H1 (cell line): ENCODE measurements around the gene ASF1B. TPM values are rescaled to one million over a fixed set of nuclear protein-coding genes. Genes with fewer than 3 reads are reported as not detected.

Source experiments
- CTCF ChIA-PET: fragments of 300-600 bp; sonication (Branson Sonifier 250); formaldehyde crosslinking; loops from one replicate; lab custom pipeline; 2021; ENCODE audit not compliant: partially characterized antibody; lab: Charles Lee
- POLR2A ChIA-PET: fragments of 300-600 bp; sonication (Branson Sonifier 250); formaldehyde crosslinking; loops from one replicate; lab custom pipeline; 2021; ENCODE audit warnings: inconsistent platforms; ENCODE audit not compliant: partially characterized antibody; lab: Charles Lee
- DNase-seq, 2 experiments: peaks; one replicate each; pipeline versions ENCODE4 v3.0.0 to v3.0.0-alpha.2; 2010 to 2022; ENCODE audit warnings: low spot score in 2 of 2, low read depth in 1 of 2, mixed read lengths in 1 of 2
- FAIRE-seq: peaks from 2 replicates; lab custom pipeline; 2011; peaks lifted over from hg19 to GRCh38; lab: Jason Lieb, UNC
- H2AFZ ChIP-seq: 2 replicates; pipeline ENCODE4 v1.8.1; 2012; ENCODE audit warnings: low read length, inconsistent platforms
- H2AK5ac ChIP-seq: 2 replicates; pipeline ENCODE4 v1.6.1; 2013; ENCODE audit warnings: low read depth, low read length
- H2BK120ac ChIP-seq: replicated peaks from 2 replicates; pipeline ENCODE3; 2013; ENCODE audit warnings: low read depth, low read length, inconsistent platforms
- H2BK12ac ChIP-seq: 2 replicates; pipeline ENCODE4 v1.6.1; 2013; ENCODE audit warnings: low read depth, low read length
- H2BK15ac ChIP-seq: 2 replicates; pipeline ENCODE4 v1.6.1; 2013; ENCODE audit warnings: low read length
- H2BK20ac ChIP-seq: 2 replicates; pipeline ENCODE4 v1.6.1; 2013; ENCODE audit warnings: low read length
- H2BK5ac ChIP-seq: 2 replicates; pipeline ENCODE4 v1.6.1; 2013; ENCODE audit warnings: low read depth, low read length
- H3K14ac ChIP-seq: 2 replicates; pipeline ENCODE4 v1.6.1; 2013; ENCODE audit warnings: inconsistent platforms; ENCODE audit not compliant: insufficient read length
- H3K18ac ChIP-seq: 2 replicates; pipeline ENCODE4 v1.6.1; 2013; ENCODE audit warnings: low read length; ENCODE audit errors: extremely low read depth
- H3K23ac ChIP-seq: 2 replicates; pipeline ENCODE4 v1.6.1; 2013; ENCODE audit warnings: inconsistent platforms; ENCODE audit not compliant: insufficient read length
- H3K23me2 ChIP-seq: 2 replicates; pipeline ENCODE4 v1.6.1; 2013; ENCODE audit warnings: low read depth, low read length
- H3K27ac ChIP-seq: 2 replicates; pipeline ENCODE4 v1.6.1; 2011; ENCODE audit warnings: low read depth, low read length, inconsistent platforms
- H3K27me3 ChIP-seq, 4 experiments: replicated peaks in 1 of 4; 1 replicate in 1 of 4; 2 replicates in 3 of 4; pipeline versions ENCODE4 v1.6.1 to v1.8.1; 2011 to 2013; ENCODE audit warnings: low read length in 3 of 4, mild to moderate bottlenecking in 3 of 4, inconsistent platforms in 2 of 4, mixed read lengths in 2 of 4, moderate library complexity in 1 of 4; ENCODE audit not compliant: control insufficient read depth in 3 of 4, insufficient read depth in 3 of 4; ENCODE audit errors: extremely low read depth in 1 of 4
- H3K36me3 ChIP-seq, 4 experiments: 2 replicates each; pipeline versions ENCODE4 v1.6.1 to v1.8.1; 2011 to 2013; ENCODE audit warnings: mild to moderate bottlenecking in 4 of 4, low read length in 3 of 4, moderate library complexity in 2 of 4, control low read depth in 1 of 4, inconsistent platforms in 1 of 4; ENCODE audit not compliant: insufficient read depth in 4 of 4, control insufficient read depth in 2 of 4
- H3K4ac ChIP-seq: replicated peaks from 2 replicates; pipeline ENCODE3; 2013; ENCODE audit warnings: low read length, low read depth, mixed read lengths, inconsistent platforms; ENCODE audit not compliant: insufficient read length
- H3K4me1 ChIP-seq, 4 experiments: replicated peaks in 1 of 4; 1 replicate in 1 of 4; 2 replicates in 3 of 4; pipeline versions ENCODE4 v1.6.1 to v1.8.1; 2011 to 2013; ENCODE audit warnings: low read length in 3 of 4, inconsistent platforms in 2 of 4, mixed read lengths in 1 of 4; ENCODE audit not compliant: insufficient read depth in 4 of 4, control insufficient read depth in 3 of 4
- H3K4me2 ChIP-seq, 2 experiments: 2 replicates each; pipeline versions ENCODE4 v1.6.1 to v1.8.1; 2011 to 2013; ENCODE audit warnings: low read depth in 2 of 2, low read length in 2 of 2, control low read depth in 1 of 2, inconsistent platforms in 1 of 2, mild to moderate bottlenecking in 1 of 2; ENCODE audit not compliant: insufficient read depth in 1 of 2
- H3K4me3 ChIP-seq, 4 experiments: fragments of 200-600, 300-600 bp in 1 of 4; sonication (generic), shearing (Covaris generic), sonication (Bioruptor Twin) in 1 of 4; 2 replicates each; pipeline versions ENCODE4 v1.5.1 to v1.8.1; 2011 to 2016; ENCODE audit warnings: low read length in 4 of 4, low read depth in 3 of 4, control low read depth in 2 of 4, inconsistent platforms in 2 of 4, mild to moderate bottlenecking in 2 of 4, mixed read lengths in 1 of 4, moderate library complexity in 1 of 4; ENCODE audit not compliant: insufficient read depth in 2 of 4; ENCODE audit errors: extremely low read depth in 1 of 4
- H3K56ac ChIP-seq: replicated peaks from 2 replicates; pipeline ENCODE3; 2013; ENCODE audit warnings: low read depth, mild to moderate bottlenecking, mixed read lengths, low read length, inconsistent platforms; ENCODE audit not compliant: insufficient read length
- H3K79me1 ChIP-seq: 2 replicates; pipeline ENCODE4 v1.6.1; 2013; ENCODE audit warnings: low read depth, low read length, control low read depth
- H3K79me2 ChIP-seq, 2 experiments: 2 replicates each; pipeline versions ENCODE4 v1.6.1 to v1.8.1; 2012 to 2013; ENCODE audit warnings: low read length in 2 of 2, mild to moderate bottlenecking in 2 of 2, inconsistent platforms in 1 of 2; ENCODE audit not compliant: insufficient read depth in 2 of 2, control insufficient read depth in 1 of 2
- H3K9ac ChIP-seq, 4 experiments: replicated peaks in 1 of 4; 1 replicate in 1 of 4; 2 replicates in 3 of 4; pipeline versions ENCODE4 v1.6.1 to v1.8.1; 2011 to 2013; ENCODE audit warnings: low read depth in 3 of 4, low read length in 3 of 4, control low read depth in 2 of 4, mild to moderate bottlenecking in 2 of 4, moderate library complexity in 2 of 4, inconsistent platforms in 1 of 4; ENCODE audit errors: extremely low read depth in 1 of 4
- H3K9me3 ChIP-seq, 2 experiments: 2 replicates each; pipeline versions ENCODE4 v1.6.1 to v1.8.1; 2012 to 2013; ENCODE audit warnings: mild to moderate bottlenecking in 2 of 2, moderate library complexity in 2 of 2, control low read depth in 1 of 2, inconsistent platforms in 1 of 2, low read depth in 1 of 2, low read length in 1 of 2, mixed read lengths in 1 of 2; ENCODE audit not compliant: insufficient read depth in 2 of 2
- H4K20me1 ChIP-seq, 2 experiments: replicated peaks in 1 of 2; 2 replicates each; pipeline versions ENCODE3 to v1.8.1; 2011 to 2013; ENCODE audit warnings: inconsistent platforms in 2 of 2, low read length in 2 of 2, mild to moderate bottlenecking in 1 of 2; ENCODE audit not compliant: insufficient read depth in 2 of 2, control insufficient read depth in 1 of 2
- H4K5ac ChIP-seq: 2 replicates; pipeline ENCODE4 v1.6.1; 2013; ENCODE audit warnings: low read length, low read depth, mixed read lengths, inconsistent platforms; ENCODE audit not compliant: insufficient read length
- H4K8ac ChIP-seq: 2 replicates; pipeline ENCODE4 v1.8.0; 2013; ENCODE audit warnings: mild to moderate bottlenecking, moderate library complexity, low read length, inconsistent platforms; ENCODE audit not compliant: insufficient read depth; ENCODE audit errors: extremely low read depth
- H4K91ac ChIP-seq: replicated peaks from 2 replicates; pipeline ENCODE3; 2013; ENCODE audit warnings: low read length, mixed read lengths, inconsistent platforms; ENCODE audit not compliant: insufficient read length
- ASH2L ChIP-seq: fragments of 200-600, 300-600 bp; sonication (generic); IDR thresholded peaks from one replicate; pipeline ENCODE4 v1.7.1; 2017; ENCODE audit warnings: low read length
- BRCA1 ChIP-seq: IDR thresholded peaks from 2 replicates; pipeline ENCODE4 v1.6.1; 2012; ENCODE audit warnings: low read depth, low read length, improper control_type of control experiment
- CBX5 ChIP-seq: fragments of 300-800, 300-1000 bp; sonication (generic); IDR thresholded peaks from 2 replicates; pipeline ENCODE4 v1.7.1; 2016; ENCODE audit warnings: antibody characterized with exemption, low read length, low read depth
- CHD1 ChIP-seq: IDR thresholded peaks from 2 replicates; pipeline ENCODE4 v1.6.1; 2012; ENCODE audit warnings: low read depth, low read length, improper control_type of control experiment
- EGR1 ChIP-seq: IDR thresholded peaks from 2 replicates; pipeline ENCODE4 v1.6.1; 2011; ENCODE audit warnings: low read depth, low read length, borderline replicate concordance
- GTF2F1 ChIP-seq: IDR thresholded peaks from 2 replicates; pipeline ENCODE4 v1.6.1; 2012; ENCODE audit warnings: low read depth, low read length, improper control_type of control experiment, borderline replicate concordance
- HDAC6 ChIP-seq: IDR thresholded peaks from one replicate; pipeline ENCODE4 v1.7.1; 2012; ENCODE audit warnings: low read depth, mild to moderate bottlenecking, inconsistent platforms, low read length, moderate library complexity
- KDM4A ChIP-seq: IDR thresholded peaks from one replicate; pipeline ENCODE4 v1.7.1; 2012; ENCODE audit warnings: low read depth, mild to moderate bottlenecking, moderate library complexity, low read length, inconsistent platforms; ENCODE audit not compliant: severe bottlenecking
- RBBP5 ChIP-seq: IDR thresholded peaks from 2 replicates; pipeline ENCODE4 v1.7.1; 2012; ENCODE audit warnings: low read depth, mild to moderate bottlenecking, inconsistent platforms, low read length, moderate library complexity, borderline replicate concordance
- RXRA ChIP-seq: IDR thresholded peaks from 2 replicates; pipeline ENCODE4 v1.6.1; 2011; ENCODE audit warnings: low read depth, mild to moderate bottlenecking, low read length, moderate library complexity; ENCODE audit not compliant: insufficient read depth
- SRF ChIP-seq: IDR thresholded peaks from 2 replicates; pipeline ENCODE4 v1.6.1; 2011; ENCODE audit warnings: mild to moderate bottlenecking, low read depth, low read length, moderate library complexity
- YY1 ChIP-seq: IDR thresholded peaks from 2 replicates; pipeline ENCODE4 v1.6.1; 2011; ENCODE audit warnings: low read depth, mild to moderate bottlenecking, low read length
- ZNF274 ChIP-seq: IDR thresholded peaks from 2 replicates; pipeline ENCODE4 v1.7.0; 2012; ENCODE audit warnings: low read length, borderline replicate concordance; ENCODE audit errors: extremely low read depth
- WGBS, 2 experiments: shearing (Covaris generic) in 1 of 2; methylation state at CpG; one replicate each; pipeline versions ENCODE4 v1.1.6 to v1.1.7; 2013 to 2015; ENCODE audit warnings: low lambda C conversion rate in 2 of 2, mixed read lengths in 2 of 2, inconsistent platforms in 1 of 2, low coverage in 1 of 2, missing lambda C conversion rate in 1 of 2; ENCODE audit not compliant: insufficient replicate concordance in 2 of 2, insufficient coverage in 1 of 2, insufficient read length in 1 of 2; ENCODE audit errors: extremely low coverage in 1 of 2, missing lambda C conversion rate in 1 of 2; 5-methylcytosine and 5-hydroxymethylcytosine counted together
- polyA plus RNA-seq, 7 experiments: library from polyadenylated mRNA; depleted of rRNA in 3 of 7; stranded (reverse) in 5 of 7; unstranded in 2 of 7; fragments of >200 nt in 5 of 7; fragments of 200-250 nt in 2 of 7; gene quantifications; 1 replicate in 5 of 7; 2 replicates in 1 of 7; 4 replicates in 1 of 7; pipeline versions ENCODE4 v1.2.1 to v1.2.3, GENCODE V29; 2011 to 2013; ENCODE audit warnings: missing spikeins in 2 of 7, mixed read lengths in 2 of 7
- total RNA-seq: library from RNA; stranded (reverse); fragmentation: NEBNext Ultra II Directional; extraction: Animal tissue kit (Norgen Biotek cat#: 25700); gene quantifications from 2 replicates; pipeline ENCODE4 v1.2.1, GENCODE V29; 2021
- TF ChIP-seq, protein P1 (sequence below): IDR thresholded peaks from 2 replicates; pipeline ENCODE4 v1.6.1; 2011; ENCODE audit warnings: low read length, improper control_type of control experiment

The ASF1B gene
- total and polyA plus RNA-seq, 2 of the 8 experiments (the other 6 are each of a cell fraction or from before 2014, with no cell fraction given): 32.6 to 59.2 TPM

DNA sequence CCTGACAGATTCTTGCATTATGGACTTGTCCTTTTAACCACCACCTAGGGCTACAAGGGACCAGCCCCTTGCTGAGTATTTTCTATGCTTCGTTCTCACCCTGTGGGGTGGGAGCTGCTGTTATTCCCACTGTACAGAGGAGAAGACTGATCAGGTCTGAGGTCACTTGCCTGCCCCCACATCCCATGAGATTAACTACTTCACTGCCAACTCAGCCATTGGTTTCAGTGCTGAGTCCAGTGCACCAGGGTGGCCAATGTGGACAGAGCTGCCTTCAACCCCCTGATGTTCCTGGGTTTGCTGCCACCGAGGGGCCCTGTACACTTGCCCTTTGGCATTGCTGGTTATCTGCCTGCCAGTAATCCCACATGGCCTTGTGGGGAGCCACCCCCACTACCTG is 25.7 kb downstream of the ASF1B start:
- no peak overlapping the region for H3K14ac ChIP-seq
- no peak overlapping the region for H2BK12ac ChIP-seq
- TF ChIP-seq SRF (no peak), RBBP5 (no peak), CHD1 (no peak), ZNF274 (no peak), HDAC6 (no peak), CBX5 (no peak), GTF2F1 (no peak), RXRA (no peak), ASH2L (no peak), KDM4A (no peak), EGR1 (no peak), YY1 (no peak), BRCA1 (no peak)
- TF ChIP-seq, protein P1, sequence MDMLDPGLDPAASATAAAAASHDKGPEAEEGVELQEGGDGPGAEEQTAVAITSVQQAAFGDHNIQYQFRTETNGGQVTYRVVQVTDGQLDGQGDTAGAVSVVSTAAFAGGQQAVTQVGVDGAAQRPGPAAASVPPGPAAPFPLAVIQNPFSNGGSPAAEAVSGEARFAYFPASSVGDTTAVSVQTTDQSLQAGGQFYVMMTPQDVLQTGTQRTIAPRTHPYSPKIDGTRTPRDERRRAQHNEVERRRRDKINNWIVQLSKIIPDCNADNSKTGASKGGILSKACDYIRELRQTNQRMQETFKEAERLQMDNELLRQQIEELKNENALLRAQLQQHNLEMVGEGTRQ: no peak

More for the DNA sequence above, 25.7 kb downstream of the ASF1B start:
- Histone ChIP-seq H4K20me1 (peaks cover 4% of the 10 kb centered on the region in 2 experiments), H4K91ac (no peak overlapping the region), H2BK5ac (0 out of 2 replicates have a peak overlapping the region, but pooled peaks have one; percentile 24), H3K4me2 (no peak overlapping the region), H3K4ac (no peak overlapping the region), H2AK5ac (no peak overlapping the region), H3K36me3 (no peaks in the 10 kb centered on the region), H3K4me1 (peaks cover 4 to 20% (median 13%) of the 10 kb centered on the region in 4 experiments), H3K23ac (no peak overlapping the region), H2BK20ac (no peak overlapping the region), H3K79me1 (peaks cover 4% of the 10 kb centered on the region; the same call in 1 of the 2 replicates), H3K56ac (no peak overlapping the region), H4K8ac (no peak overlapping the region), H3K4me3 (no peak overlapping the region), H2BK120ac (no peak overlapping the region), H2BK15ac (peak overlapping the region; percentile 29; the same call in 1 of the 2 replicates), H3K9me3 (no peaks in the 10 kb centered on the region), H3K27ac (no peak overlapping the region), H4K5ac (no peak overlapping the region), H3K18ac (no peak overlapping the region), H3K23me2 (no peaks in the 10 kb centered on the region), H3K27me3 (no peaks in the 10 kb centered on the region), H2AFZ (no peak overlapping the region), H3K9ac (no peak overlapping the region), H3K79me2 (no peaks in the 10 kb centered on the region)
- POLR2A ChIA-PET: interaction anchor here (0.5 to 2.6 kb wide), 5 partner anchors 9 to 248 kb away, joined by 3 to 6 read pairs (median 3); partner anchors contain the start of gene ASF1B
- DNase-seq: no peak
- no peak for FAIRE-seq
- WGBS, 2 experiments: 100% methylated on average over 2 of the region's 2 CpGs; no CpG with 5 or more reads in 1 of the 2 experiments
- CTCF ChIA-PET: interaction anchor here (0.5 to 11.3 kb wide), 7 partner anchors 9 to 251 kb away, joined by 3 to 105 read pairs (median 3); no protein-coding TSS in a partner anchor
